Activated CD8-positive, alpha-beta memory T cell treated with anti-CD3 and anti-CD28 coated beads, Interleukin-2, amount 50 U/mL, for 48 hours (primary cell): ENCODE results near the gene CAV1.

Experiments used
- DNase-seq: peaks from one replicate; pipeline ENCODE4 v3.0.0-alpha.2; 2020

The CAV1 gene

DNA sequence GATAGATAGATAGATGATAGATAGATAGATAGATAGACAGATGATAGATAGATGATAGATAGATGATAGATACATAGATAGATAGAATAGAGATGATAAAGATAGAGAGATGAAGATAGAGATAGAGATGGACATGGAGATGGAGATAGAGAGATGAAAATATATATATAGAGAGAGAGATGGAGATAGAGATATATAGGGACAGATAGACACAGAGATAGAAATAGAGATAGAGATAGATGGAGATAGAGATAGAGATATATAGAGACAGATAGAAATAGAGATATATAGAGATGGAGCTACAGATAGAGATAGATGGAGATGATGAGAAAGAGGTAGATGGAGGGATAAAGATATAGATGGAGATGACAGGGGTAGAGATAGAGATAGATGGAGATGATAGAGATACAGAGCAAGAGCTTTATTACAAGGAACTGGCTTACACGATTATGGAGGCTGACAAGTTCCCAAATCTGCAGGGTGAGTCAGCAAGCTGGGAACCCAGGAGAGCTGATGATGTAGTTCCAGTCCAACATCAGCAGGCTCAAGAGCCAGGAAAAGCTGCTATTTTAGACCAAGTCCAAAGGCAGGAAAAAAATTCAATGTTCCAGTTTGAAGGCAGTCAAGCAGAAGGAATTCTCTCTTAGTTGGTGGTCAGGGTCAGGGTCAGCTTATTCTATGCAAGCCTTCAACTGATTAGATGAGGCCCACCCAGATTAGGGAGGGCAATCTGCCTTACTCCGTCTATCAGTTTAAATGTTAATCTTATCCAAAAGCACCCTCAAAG, 37.1 kb downstream of the CAV1 start:
- DNase-seq = no peak

DNA sequence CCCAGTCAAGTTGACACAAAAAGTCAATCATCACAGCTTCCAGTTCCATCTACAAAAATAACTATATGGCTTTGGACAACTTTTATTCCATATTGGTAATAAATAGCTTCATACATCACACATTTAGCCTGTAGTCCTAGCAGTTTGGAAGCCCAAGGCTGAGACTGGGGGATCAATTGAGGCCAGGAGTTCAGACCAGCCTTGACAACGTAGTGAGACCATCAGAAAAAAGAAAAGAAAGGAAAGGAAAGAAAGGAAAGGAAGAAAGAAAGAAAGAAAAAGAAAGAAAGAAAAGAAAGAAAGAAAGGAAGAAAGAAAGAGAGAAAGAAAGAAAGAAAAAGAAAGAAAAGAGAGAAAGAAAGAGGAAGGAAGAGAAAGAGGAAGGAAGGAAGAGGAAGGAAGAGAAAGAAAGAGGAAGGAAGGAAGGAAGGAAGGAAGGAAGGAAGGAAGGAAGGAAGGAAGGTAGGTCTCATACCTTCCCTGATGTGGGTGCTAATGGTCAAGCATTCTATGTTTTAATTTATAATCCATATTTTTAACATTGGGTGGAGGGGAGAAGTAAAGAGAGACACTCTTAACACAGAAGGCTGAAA, 37.8 kb downstream of the CAV1 start:
- DNase-seq = no peak

DNA sequence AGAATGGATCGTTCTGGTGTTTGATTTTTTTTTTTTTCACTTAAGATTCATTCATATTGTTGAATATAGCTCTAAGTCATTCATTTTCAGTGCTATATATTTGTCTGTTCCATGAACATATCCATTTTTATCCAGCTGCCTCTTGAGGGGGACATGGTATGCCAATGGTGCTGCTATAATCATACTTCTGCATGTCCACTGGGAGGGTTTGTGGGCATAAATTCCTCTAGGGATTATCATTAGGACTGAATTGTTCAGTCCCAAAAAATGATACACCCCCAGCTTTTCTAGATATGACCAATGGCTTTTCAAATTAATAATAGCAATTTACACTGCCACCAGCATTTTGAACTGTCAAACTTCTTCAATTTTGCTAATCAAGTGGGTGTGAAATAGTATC, 41.1 kb downstream of the CAV1 start:
- no peak for DNase-seq

DNA sequence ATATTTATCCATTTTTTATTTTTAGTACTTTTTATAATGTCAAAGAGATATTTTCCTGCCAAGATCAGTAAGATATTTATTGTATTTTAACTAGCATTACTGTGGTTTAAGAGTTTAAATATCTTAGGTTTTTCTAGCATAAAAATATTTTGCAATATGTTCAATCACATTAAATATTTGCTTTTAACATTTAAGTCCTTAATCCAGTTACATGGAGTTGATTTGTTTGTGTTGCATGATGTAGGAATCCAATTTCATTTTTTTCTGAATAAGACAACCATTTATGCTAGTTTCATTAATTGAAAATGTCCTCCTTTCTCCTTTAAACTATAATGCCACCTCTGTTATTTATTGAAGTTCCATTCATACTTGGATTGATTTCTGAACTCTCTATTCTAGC, 41.8 kb downstream of the CAV1 start:
- DNase-seq = no peak

DNA sequence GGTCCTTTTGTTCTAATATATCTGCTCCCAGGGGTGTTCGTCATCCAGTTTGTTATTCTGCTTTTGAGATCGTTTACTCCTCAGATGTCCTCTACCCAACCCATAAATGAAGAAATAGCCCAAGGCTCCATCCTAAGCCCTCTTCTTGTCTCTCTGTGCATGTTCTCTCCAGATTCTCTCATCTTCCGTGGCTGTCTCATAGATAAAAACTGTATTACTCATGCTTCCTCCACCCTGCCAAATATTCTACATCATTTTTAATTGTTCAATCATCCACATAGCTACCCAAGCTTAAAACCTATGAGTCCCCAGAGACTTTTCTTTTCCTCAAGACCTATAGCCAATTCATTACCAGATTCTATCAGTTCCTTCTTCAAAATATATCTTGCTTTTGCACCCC, 44.9 kb downstream of the CAV1 start:
- DNase-seq = no peak

DNA sequence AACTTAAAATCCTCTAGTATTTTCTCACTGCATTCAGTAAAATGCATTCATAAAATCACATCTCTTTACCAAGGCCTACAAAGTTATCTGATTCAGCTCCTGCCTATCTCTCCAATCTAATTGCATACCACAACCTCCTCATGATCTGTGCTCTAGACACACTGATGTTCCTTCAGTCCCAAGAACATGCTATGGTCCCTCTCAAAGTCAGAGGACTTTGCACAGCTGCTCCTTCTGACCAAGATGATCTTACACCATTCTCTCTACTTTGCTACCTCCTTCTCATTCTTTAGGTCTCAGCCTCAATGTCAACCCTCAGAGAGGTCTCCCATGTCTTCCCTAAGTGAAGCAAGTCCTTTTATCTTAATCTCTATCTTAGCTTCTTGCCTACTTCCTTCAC, 45.5 kb downstream of the CAV1 start:
- DNase-seq = no peak

DNA sequence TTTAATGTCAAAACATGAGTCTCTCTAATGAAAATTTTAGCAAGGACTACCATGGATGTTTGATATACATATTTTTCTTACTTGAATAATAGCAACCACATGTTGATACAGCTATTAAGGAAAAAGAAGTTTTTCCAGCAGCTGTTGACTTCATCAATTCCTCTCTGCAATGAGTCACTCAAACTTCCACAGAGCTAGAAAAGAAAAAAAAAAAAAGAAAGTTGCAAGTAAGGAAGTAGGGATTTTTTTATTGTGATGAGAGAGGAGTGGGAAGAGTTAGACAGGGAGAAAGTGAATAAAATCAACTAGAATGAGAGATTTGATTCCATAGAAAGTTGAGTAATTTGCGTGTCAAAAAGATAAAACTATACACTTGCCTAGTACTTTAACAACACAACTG, 46.2 kb downstream of the CAV1 start:
- no peak for DNase-seq

DNA sequence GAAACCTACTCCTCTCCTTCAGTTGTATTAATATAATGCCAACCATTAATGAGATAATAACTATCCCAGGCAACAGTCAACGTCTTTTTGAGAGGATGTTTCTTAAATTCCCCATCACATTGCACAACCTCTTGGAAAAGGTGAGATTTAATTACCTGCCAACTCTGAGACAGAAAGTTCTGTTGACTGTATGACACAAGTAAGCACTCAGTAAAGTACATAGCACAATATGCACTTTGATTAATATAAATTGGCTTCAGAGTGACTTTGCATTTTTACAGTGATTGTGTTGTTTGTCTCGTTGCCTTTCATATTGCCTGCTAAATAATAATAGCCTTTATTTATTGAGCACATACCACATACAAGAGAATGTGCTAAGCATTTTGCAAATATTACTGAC, 46.7 kb downstream of the CAV1 start:
- DNase-seq = no peak

DNA sequence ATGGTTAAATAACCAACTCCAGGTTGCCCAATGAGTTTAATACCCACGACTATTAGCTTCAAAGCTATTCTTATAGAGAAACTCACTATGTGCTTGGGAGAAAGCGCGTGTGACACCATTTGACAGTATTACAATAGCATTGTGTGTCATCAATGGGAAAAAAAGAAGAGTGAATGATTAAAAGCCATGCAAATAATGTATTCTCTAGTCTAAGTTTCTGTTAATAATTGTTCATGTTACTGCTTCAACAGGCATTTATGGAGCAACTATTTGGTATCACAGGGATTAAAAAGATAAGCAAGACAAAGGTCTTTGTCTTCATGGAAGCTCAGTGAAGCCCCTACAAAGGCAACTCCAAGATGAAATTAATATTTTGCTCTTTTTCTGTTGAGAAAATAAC, 47.2 kb downstream of the CAV1 start:
- no peak for DNase-seq

DNA sequence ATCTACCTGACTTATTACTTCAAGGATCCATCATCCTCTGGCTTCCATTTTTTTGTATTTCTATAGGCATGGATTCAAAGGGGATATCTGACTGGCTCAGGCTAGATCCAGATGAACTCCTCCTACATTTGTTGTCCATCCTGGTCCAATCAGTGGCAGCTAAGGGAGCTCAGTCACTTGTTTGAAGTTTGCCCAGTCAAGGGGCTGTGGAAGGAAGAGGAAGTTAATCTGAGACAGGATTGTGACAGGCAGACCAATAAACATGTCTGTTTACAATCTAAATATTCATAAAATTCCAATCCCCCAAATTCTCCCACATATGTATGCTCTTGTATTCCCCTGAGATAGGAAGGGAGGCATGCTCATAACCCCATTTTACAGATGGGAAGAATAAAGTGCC, 48.7 kb downstream of the CAV1 start:
- DNase-seq = no peak

DNA sequence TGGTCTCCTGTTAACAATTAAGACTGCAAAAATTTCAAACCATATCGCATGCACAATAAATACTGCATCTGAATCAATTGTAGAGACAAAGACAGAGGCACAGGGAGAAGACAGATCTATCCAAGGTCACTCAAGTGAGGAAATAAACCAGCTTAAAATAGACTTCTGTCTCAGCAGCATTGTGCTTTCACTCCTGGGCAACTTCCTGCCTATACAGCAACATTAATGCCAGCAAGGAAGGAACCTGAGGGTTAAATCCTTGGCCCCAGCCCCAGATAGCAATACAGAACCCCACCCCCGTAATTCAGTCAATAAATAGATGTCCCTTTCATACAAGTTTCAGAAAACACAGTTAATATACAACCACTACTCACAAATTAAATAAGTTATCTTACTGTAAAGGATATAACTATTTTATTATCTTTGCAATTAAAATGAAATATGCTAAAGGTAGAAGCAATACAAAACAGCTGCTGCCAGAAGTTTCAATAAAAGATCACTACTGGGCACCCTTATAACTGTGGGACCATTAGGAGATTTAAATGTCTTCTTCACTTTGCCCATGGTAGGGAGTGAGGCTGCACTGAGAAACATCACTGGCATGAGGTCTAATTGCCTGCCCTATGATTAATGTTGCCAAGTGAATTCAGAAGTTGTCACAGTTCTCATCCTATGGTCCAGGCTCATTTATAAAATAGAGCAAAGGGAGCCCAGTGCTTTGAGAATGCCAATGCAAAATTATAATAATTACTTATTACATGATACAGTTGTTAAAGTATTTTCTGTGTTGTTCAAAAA, 49.4 kb downstream of the CAV1 start:
- no peak for DNase-seq

DNA sequence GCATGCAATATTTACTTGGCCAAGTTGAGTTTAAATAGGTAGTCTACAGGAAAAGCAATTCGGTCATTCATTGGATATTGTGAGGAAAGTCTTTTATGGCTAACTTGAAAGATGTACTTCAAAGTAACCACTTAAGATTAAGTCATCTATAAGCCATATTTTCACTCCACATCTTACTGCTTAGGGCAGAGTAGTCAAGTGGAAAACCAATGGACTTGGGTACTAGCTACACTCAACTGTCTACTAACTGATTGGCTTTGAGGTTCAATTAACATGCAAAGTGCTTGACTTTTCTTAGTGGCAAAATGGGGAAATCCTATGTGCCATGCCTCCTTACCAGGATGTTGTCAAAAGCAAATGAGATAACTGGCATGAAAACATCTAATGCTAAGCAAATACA, 51.0 kb downstream of the CAV1 start:
- no peak for DNase-seq

DNA sequence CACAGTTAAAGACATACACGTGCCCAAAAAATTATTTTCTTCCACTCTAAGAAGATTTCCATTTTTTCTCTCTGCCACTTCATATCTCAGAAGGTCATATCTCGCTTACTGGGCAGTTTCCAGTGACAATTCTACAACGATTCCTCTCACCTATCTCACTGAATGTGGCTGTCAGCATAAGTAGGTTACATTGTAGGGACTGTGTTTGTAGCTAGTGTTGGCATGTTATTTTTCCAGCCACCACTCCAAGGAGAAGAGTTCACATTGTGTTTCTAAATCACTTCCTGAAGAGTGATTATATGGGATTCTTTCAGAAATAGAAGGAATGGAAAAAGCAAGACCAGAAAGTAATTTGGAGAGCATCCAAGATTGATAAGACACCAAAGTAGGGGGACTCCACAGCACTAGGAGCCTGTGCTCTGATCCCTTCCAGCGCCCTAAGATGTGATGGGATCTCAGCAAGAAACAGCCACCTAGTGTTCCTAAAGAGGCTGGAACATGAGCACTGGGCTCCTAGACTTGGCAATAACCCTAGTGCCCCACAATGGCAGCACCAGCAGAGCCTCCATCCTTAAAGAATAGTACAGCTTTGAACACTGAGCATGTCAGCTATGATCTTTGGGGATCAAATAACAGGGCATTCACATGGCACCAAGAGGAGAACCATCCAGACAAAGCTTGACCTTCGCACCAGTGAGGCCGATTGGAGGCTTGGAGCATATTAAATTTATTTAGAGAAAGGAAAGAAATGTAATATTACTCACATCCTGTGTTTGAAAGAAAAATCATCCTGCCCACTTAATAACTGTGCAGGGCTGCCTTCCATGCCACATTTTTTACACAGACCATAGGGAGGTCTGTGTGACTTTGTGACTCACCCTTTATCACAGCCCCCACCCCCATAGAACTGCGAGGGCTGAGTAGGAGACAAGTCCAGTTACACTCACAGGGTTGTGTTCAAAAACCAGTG, 51.8 kb downstream of the CAV1 start:
- DNase-seq = no peak

DNA sequence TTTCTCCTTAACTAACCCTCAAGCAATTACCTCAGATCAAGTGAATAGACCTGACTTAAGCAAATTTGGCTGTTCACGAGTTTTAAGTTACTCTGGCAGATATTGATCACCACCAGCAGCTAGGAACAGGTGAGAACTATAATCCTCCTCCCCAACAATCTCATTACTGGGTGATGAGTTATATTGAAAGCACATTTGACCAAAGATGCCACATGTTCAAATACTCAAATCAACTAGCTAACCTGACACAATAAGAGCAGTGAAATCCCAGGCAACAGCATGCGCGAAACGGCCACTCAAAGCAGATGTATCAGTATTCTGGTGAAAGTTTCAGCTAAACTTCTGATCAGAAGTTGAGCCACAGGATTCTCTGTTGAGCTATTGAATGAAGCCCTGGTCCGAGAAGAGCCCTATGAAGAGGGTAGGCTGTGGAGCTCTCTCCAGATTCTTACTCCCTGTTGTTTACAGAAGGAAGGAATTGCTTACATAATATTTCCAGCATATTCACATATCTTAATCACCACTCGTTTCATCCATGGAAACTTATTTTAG, 52.6 kb downstream of the CAV1 start:
- no peak for DNase-seq

DNA sequence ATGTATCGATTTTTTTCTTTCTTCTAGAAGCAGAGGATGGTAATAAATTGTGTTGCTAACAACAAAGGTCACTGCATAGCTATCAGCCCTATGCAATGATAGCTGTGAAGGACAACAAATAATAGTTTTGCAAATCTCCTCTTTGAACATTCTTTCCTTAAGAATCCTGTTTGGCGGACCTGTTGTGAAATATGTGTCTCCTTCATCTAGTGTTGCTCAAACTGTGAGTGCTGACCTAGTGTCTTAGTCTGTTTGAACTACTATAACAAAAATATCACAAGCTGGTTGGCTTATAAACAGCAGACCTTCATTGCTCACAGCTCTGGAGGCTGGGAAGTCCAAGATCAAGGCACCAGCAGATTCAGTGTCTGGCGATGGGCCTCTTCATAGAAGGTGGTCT, 53.7 kb downstream of the CAV1 start:
- DNase-seq = no peak

DNA sequence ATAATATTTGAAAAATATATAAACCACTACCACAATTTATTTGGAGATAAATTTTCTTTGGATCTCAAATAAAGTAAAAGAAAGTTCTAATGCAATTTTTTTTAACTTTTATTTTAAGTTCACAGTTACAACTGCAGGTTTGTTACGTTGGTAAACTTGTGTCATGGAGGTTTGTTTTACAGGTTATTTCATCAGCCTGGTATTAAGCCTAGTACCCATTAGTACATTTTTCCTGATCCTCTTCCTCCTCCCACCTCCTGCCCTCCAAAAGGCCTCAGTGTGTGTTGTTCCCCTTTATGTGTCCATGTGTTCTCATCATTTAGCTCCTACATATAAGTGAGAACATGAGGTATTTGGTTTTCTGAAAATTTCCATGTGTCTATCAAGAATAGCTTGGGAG, 54.5 kb downstream of the CAV1 start:
- DNase-seq = no peak

DNA sequence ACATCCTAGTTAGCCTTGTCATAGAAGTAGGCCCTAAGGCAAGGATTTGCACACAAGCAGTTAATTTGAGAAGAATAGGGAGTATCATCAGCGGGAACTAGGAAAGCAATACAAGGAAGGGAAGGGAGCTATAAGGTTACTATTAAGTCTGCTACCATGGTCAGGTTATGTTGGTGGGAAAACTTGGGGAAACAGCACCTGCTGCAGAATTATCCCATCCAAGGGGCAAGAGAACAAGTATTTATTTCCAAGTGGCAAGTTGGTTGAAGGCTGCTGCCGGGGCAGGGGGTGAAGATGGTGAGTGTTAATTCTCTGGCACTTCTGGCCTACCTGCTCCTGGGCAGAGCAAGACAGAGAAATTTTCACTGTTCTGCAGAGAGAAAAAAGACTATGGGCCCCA, 55.0 kb downstream of the CAV1 start:
- DNase-seq = no peak

DNA sequence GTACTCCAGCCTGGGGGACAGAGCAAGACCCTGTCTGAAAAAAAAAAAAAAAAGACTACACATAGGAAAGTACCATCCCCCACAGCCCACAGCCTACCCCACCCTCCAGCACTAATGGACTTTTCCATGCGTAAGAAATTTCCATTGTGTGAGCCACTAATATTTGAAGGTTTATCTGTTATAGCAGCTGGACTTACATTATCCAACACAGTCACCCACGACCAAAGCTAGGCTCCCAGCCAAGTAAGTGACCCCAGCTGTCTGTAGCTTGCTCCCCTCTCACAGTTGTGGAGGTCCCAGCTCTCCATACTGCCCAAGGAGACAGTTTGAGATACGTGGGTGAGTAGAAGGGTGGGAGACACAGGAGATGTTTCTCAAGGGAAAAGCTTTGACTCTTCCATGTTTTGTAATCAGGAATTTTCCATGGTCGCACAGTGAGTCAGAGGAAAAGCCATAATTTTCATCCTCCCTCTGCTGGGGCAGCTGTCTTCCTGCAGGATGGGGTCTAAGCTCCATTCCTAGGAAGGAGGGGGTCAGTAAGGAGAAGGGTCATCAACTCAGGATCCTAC, 57.4 kb downstream of the CAV1 start:
- DNase-seq = no peak

DNA sequence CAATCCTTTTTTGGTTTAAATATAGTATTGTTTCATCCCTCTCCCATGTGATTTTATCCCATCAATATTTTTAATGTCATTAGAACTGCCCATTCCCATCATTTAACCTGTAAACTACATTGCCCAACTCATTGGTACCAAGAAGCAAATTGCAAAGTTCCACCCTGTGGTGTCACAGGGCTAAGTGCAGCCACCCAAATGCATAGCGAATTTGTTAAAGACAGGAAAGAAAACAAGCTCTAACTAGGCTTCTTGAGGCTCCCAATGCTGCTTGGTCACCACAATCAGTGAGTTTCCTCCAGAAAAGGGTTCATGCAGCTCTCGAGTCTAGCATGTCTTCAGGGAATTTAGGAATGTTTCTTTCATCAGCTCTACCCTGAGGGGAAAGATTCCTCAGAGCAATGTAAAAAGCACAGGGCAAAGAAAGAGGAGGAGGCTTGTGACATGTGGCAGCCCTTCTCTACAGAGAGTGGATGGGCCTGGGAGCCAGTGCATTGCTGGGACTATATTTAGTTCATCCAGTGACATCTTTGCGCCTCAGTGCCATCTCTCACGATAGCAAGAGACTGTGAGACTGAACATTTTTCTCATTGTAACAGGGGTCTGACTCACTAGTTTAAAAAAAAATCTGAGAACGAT, 58.1 kb downstream of the CAV1 start:
- no peak for DNase-seq

DNA sequence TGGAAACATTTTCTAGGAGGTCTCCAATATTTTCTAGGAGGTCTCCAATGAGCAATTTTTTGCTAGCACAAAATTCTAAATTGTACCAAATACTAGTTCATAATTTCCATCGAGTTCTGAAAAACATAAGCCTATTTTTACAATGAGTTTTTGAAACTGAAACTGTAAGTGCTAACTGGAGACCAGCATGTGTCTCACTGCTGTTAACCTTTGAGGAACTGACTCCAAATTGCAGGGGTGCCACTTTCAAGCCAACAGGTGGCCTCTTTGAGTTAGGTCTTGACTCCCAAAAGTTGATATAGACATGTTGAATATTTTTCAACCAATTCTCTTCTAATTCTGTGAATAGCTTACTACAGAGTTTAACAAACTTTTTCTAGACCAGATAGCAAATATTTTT, 58.8 kb downstream of the CAV1 start:
- no peak for DNase-seq

DNA sequence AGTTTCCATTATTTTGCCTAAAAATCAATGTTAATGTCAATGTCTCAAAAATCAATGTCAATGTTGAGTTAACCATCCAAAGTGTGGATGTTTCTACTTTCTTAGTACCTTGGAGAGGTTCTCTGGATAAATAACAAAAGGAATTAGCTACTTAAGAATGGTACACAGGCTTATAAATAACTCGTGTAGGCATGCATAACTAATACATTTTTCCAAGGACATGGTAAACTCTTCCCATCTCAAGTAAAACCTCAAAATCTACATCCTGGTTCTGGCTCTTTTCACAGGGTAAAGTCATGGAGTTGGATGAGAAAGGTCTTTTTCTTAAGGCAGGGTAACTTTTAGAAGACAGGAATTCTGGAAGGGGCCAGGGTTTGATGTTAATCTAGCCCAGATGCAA, 59.9 kb downstream of the CAV1 start:
- DNase-seq = no peak

DNA sequence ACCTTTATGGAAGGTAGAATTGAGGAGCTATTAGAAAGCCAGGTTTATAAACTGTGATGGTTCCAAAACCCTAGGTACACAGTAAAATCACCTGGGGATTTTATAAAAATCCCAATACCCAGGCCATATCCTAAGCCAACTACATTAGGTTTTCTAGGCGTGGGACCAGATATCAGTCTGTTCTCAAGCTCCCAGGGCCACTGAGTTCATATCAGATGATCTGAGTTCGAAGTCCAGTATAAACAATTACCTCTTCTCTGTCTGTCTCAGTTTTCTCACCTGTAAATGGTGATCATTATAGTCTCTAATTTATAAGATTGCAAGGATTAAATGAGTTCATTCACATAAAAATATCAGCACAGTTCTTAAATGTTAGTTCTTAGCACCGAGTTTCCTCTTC, 60.6 kb downstream of the CAV1 start:
- DNase-seq = no peak
